SH-SY5Y (cell line): ENCODE data around the gene TEX19.

Source experiments
- GATA2 ChIP-seq: IDR thresholded peaks from 2 replicates; pipeline ENCODE4 v1.6.1; 2011; ENCODE audit warnings: mild to moderate bottlenecking, low read depth, low read length
- GATA3 ChIP-seq: IDR thresholded peaks from 2 replicates; pipeline ENCODE4 v1.6.1; 2011; ENCODE audit warnings: low read depth, mild to moderate bottlenecking, low read length, moderate library complexity

TEX19 gene

GRCh38 chr17:82327757-82328140 is 31.3 kb upstream of the TEX19 start:
- TF ChIP-seq GATA3 (no peak), GATA2 (no peak)

GRCh38 chr17:82328141-82328993 is 30.7 kb upstream of the TEX19 start:
- TF ChIP-seq GATA2 (no peak), GATA3 (no peak)

GRCh38 chr17:82328994-82329507 is 30.0 kb upstream of the TEX19 start:
- TF ChIP-seq GATA2 (no peak), GATA3 (no peak)

- TF ChIP-seq GATA3 (no peak), GATA2 (no peak)
Measured at GRCh38 chr17:82329683-82330321, 29.2 kb upstream of the TEX19 start.

GRCh38 chr17:82330322-82331239 is 28.5 kb upstream of the TEX19 start:
- TF ChIP-seq GATA2 (no peak), GATA3 (no peak)

GRCh38 chr17:82331345-82331939 is 27.6 kb upstream of the TEX19 start:
- TF ChIP-seq GATA2 (no peak), GATA3 (no peak)

GRCh38 chr17:82332669-82333278 is 26.3 kb upstream of the TEX19 start:
- TF ChIP-seq GATA2 (no peak), GATA3 (no peak)

GRCh38 chr17:82333279-82334171 is 25.5 kb upstream of the TEX19 start, which contains the start of gene SECTM1:
SECTM1 (minus strand) TSS chr17:82333766; CDS start chr17:82327240, 6,526 bp downstream.
- TF ChIP-seq GATA2 (no peak), GATA3 (no peak)

- TF ChIP-seq GATA2 (no peak), GATA3 (no peak)
Measured at GRCh38 chr17:82334204-82334621, 24.8 kb upstream of the TEX19 start.

- TF ChIP-seq GATA2 (no peak), GATA3 (no peak)
Measured at GRCh38 chr17:82334622-82335394, 24.2 kb upstream of the TEX19 start.

GRCh38 chr17:82338858-82339633 is 20.0 kb upstream of the TEX19 start:
- TF ChIP-seq GATA2 (no peak), GATA3 (no peak)
